HL-60 (cell line): ENCODE results near the gene STK32B.

Experiments
- DNase-seq, 2 experiments: peaks; one replicate each; pipeline ENCODE4 v3.0.0-alpha.2; 2010 to 2020; ENCODE audit warnings: low read depth in 1 of 2, low spot score in 1 of 2
- H3K27ac ChIP-seq: fragments of 250-450 bp; sonication (Bioruptor Pico); replicated peaks from 2 replicates; pipeline ENCODE4 v1.5.1; 2020; ENCODE audit warnings: mild to moderate bottlenecking, moderate library complexity
- H3K27me3 ChIP-seq: fragments of 250-450 bp; sonication (Bioruptor Pico); 2 replicates; pipeline ENCODE4 v1.5.1; 2021; ENCODE audit warnings: mild to moderate bottlenecking, moderate library complexity; ENCODE audit not compliant: insufficient read depth, poor library complexity, severe bottlenecking
- H3K4me3 ChIP-seq: replicated peaks from 2 replicates; pipeline ENCODE4 v1.5.1; 2011; ENCODE audit warnings: mild to moderate bottlenecking, control low read depth, low read length; ENCODE audit not compliant: insufficient read depth
- CTCF ChIP-seq: IDR thresholded peaks from one replicate; pipeline ENCODE4 v1.5.1; 2011; ENCODE audit warnings: low read length, control low read depth, inconsistent platforms; ENCODE audit not compliant: insufficient read depth
- GABPA ChIP-seq: IDR thresholded peaks from 2 replicates; pipeline ENCODE4 v1.6.1; 2012; ENCODE audit warnings: low read depth
- POLR2AphosphoS5 ChIP-seq: IDR thresholded peaks from 2 replicates; pipeline ENCODE4 v1.6.1; 2012; ENCODE audit warnings: low read depth
- REST ChIP-seq: IDR thresholded peaks from 2 replicates; pipeline ENCODE4 v1.6.1; 2012; ENCODE audit warnings: low read depth; ENCODE audit not compliant: insufficient replicate concordance
- SPI1 ChIP-seq: IDR thresholded peaks from 2 replicates; pipeline ENCODE4 v1.6.1; 2012; ENCODE audit warnings: low read depth, mild to moderate bottlenecking, borderline replicate concordance

The STK32B gene

GRCh38 chr4:5393911-5394513 is 342.7 kb downstream of the STK32B start:
- DNase-seq = no peak
- no peak for TF ChIP-seq REST
- TF ChIP-seq POLR2AphosphoS5 = no peak
- no peak for TF ChIP-seq SPI1
- no peak for TF ChIP-seq CTCF
- TF ChIP-seq GABPA = no peak
- H3K27me3 ChIP-seq = no peaks in the 10 kb centered on the region
- no peak overlapping the region for H3K27ac ChIP-seq
- H3K4me3 ChIP-seq = no peak overlapping the region

GRCh38 chr4:5395781-5396180 is 344.5 kb downstream of the STK32B start:
- Histone ChIP-seq H3K27me3 (no peaks in the 10 kb centered on the region), H3K4me3 (no peak overlapping the region), H3K27ac (no peak overlapping the region)
- no peak for DNase-seq
- TF ChIP-seq CTCF (no peak), SPI1 (no peak), REST (no peak), GABPA (no peak), POLR2AphosphoS5 (no peak)

GRCh38 chr4:5398056-5398455 is 346.8 kb downstream of the STK32B start:
- Histone ChIP-seq H3K27me3 (no peaks in the 10 kb centered on the region), H3K4me3 (no peak overlapping the region), H3K27ac (no peak overlapping the region)
- no peak for TF ChIP-seq REST
- no peak for TF ChIP-seq CTCF
- no peak for TF ChIP-seq GABPA
- no peak for TF ChIP-seq SPI1
- no peak for TF ChIP-seq POLR2AphosphoS5
- DNase-seq = no peak
